Measurements from ENCODE around the gene SLC5A5. TPM values are rescaled to one million over a fixed set of nuclear protein-coding genes. Genes with fewer than 3 reads are reported as not detected.

Gene SLC5A5
- total RNA-seq, 4 donors from 2014 or later, result 0.34 to 4.3 (median 2.6) TPM

GRCh38 chr19:17836530-17836929 lies 35.2 kb upstream of the SLC5A5 start:
- Histone ChIP-seq H3K36me3 (no peaks in the 10 kb centered on the region), H3K27me3 (peaks cover under 1% of the 10 kb centered on the region), H3K4me3 (replicated peaks in 1 of 3) (no peak overlapping the region), H3K27ac (no peak overlapping the region), H3K9me3 (no peaks in the 10 kb centered on the region), H3K4me1 (no peaks in the 10 kb centered on the region)
- WGBS, 2 donors, result 62 to 67% methylated on average over 4 of the region's 4 CpGs
- TF ChIP-seq POLR2A (IDR thresholded peaks at IDR 0.05) (no peak), CTCF (IDR thresholded peaks at IDR 0.05) (no peak)
- DNase-seq, result no peak
- intact Hi-C loops (cut with DNase I), result no loop called here

- Histone ChIP-seq H3K27me3 (no peaks in the 10 kb centered on the region), H3K4me3 (replicated peaks in 1 of 3) (no peak overlapping the region), H3K36me3 (no peaks in the 10 kb centered on the region), H3K4me1 (peaks cover 3 to 8% of the 10 kb centered on the region in 2 donors), H3K27ac (no peak overlapping the region), H3K9me3 (no peaks in the 10 kb centered on the region)
- intact Hi-C loops (cut with DNase I), result no loop called here
- DNase-seq, result no peak
- TF ChIP-seq CTCF (IDR thresholded peaks at IDR 0.05), result no peak
- no peak for TF ChIP-seq POLR2A (IDR thresholded peaks at IDR 0.05)
- WGBS, 2 donors, result 83 to 93% methylated on average over 7 of the region's 7 CpGs
Measured at GRCh38 chr19:17837972-17838371, 33.8 kb upstream of the SLC5A5 start.

- Histone ChIP-seq H3K9me3 (no peaks in the 10 kb centered on the region), H3K27me3 (no peaks in the 10 kb centered on the region), H3K4me1 (peaks cover 3 to 8% of the 10 kb centered on the region in 2 donors), H3K27ac (no peak overlapping the region), H3K36me3 (no peaks in the 10 kb centered on the region), H3K4me3 (replicated peaks in 1 of 3) (no peak overlapping the region)
- TF ChIP-seq CTCF (IDR thresholded peaks at IDR 0.05) (no peak), POLR2A (IDR thresholded peaks at IDR 0.05) (no peak)
- intact Hi-C loops (cut with DNase I), result no loop called here
- WGBS, 2 donors, result 85 to 91% methylated on average over 6 of the region's 6 CpGs
- no peak for DNase-seq
Measured at GRCh38 chr19:17840019-17840418, 31.7 kb upstream of the SLC5A5 start.

- no peaks in the 10 kb centered on the region for H3K27me3 ChIP-seq
- intact Hi-C loops (cut with DNase I), result no loop called here
Measured at GRCh38 chr19:17841371-17841809, 30.4 kb upstream of the SLC5A5 start.

More at GRCh38 chr19:17841371-17841809, 30.4 kb upstream of the SLC5A5 start:
- H3K27ac ChIP-seq, result no peak overlapping the region
- no peak overlapping the region for H3K4me3 ChIP-seq (replicated peaks in 1 of 3)
- WGBS, 2 donors, result 15 to 17% methylated on average over 10 to 22 of the region's 30 CpGs
- no peaks in the 10 kb centered on the region for H3K9me3 ChIP-seq
- TF ChIP-seq CTCF (IDR thresholded peaks at IDR 0.05) (no peak), POLR2A (IDR thresholded peaks at IDR 0.05) (no peak)
- H3K4me1 ChIP-seq, result peaks cover 3 to 8% of the 10 kb centered on the region in 2 donors
- H3K36me3 ChIP-seq, result no peaks in the 10 kb centered on the region
- no peak for DNase-seq
